Nephron (organoid): ENCODE measurements around the gene PPP2R2D.
"Not testable (repeated sequence)": the region's sequence is repeated elsewhere in the genome, so short reads cannot be mapped to it uniquely, and the experiment has no call there.

ENCODE experiments used
- H3K27ac Mint-ChIP-seq, 3 experiments: 2 replicates each; pipeline ENCODE4 v1.8.0; 2020; ENCODE audit warnings: mixed read lengths in 3 of 3, mild to moderate bottlenecking in 2 of 3, moderate library complexity in 1 of 3
- H3K27me3 Mint-ChIP-seq: 2 replicates; pipeline ENCODE4 v1.8.0; 2021; ENCODE audit warnings: low read depth, mild to moderate bottlenecking, moderate library complexity, mixed read lengths
- H3K36me3 Mint-ChIP-seq: 2 replicates; pipeline ENCODE4 v1.8.0; 2020; ENCODE audit warnings: low read depth, mixed read lengths
- H3K4me1 Mint-ChIP-seq: 2 replicates; pipeline ENCODE4 v1.8.0; 2020; ENCODE audit warnings: mixed read lengths
- H3K4me3 Mint-ChIP-seq, 3 experiments: 2 replicates each; pipeline ENCODE4 v1.8.0; 2020; ENCODE audit warnings: mild to moderate bottlenecking in 3 of 3, mixed read lengths in 3 of 3, moderate library complexity in 2 of 3
- H3K9me3 Mint-ChIP-seq: 2 replicates; pipeline ENCODE4 v1.8.0; 2020; ENCODE audit warnings: mixed read lengths
- TF ChIP-seq, protein P1 (sequence below), 3 experiments: fragments of 200-600 bp; sonication (generic); IDR thresholded peaks; one replicate each; pipeline ENCODE4 v1.5.0; 2021; ENCODE audit warnings: antibody characterized with exemption in 3 of 3; ENCODE audit not compliant: unreplicated experiment in 3 of 3

PPP2R2D gene

GRCh38 chr10:131949041-131949862 lies 48.4 kb downstream of the PPP2R2D start:
- Mint-ChIP-seq H3K27ac (no peak overlapping the region), H3K4me1 (peaks cover 7% of the 10 kb centered on the region), H3K9me3 (no peaks in the 10 kb centered on the region), H3K27me3 (no peaks in the 10 kb centered on the region), H3K36me3 (peaks cover 91% of the 10 kb centered on the region), H3K4me3 (no peak overlapping the region)
- TF ChIP-seq, protein P1, sequence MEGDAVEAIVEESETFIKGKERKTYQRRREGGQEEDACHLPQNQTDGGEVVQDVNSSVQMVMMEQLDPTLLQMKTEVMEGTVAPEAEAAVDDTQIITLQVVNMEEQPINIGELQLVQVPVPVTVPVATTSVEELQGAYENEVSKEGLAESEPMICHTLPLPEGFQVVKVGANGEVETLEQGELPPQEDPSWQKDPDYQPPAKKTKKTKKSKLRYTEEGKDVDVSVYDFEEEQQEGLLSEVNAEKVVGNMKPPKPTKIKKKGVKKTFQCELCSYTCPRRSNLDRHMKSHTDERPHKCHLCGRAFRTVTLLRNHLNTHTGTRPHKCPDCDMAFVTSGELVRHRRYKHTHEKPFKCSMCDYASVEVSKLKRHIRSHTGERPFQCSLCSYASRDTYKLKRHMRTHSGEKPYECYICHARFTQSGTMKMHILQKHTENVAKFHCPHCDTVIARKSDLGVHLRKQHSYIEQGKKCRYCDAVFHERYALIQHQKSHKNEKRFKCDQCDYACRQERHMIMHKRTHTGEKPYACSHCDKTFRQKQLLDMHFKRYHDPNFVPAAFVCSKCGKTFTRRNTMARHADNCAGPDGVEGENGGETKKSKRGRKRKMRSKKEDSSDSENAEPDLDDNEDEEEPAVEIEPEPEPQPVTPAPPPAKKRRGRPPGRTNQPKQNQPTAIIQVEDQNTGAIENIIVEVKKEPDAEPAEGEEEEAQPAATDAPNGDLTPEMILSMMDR (IDR thresholded peaks at IDR 0.05; ENCODE audit: unreplicated experiment in 3 of 3) = no peak

- peaks cover 93% of the 10 kb centered on the region for H3K36me3 Mint-ChIP-seq
- not testable (repeated sequence) for H3K9me3 Mint-ChIP-seq, H3K27ac Mint-ChIP-seq, H3K4me3 Mint-ChIP-seq, H3K4me1 Mint-ChIP-seq, H3K27me3 Mint-ChIP-seq
Measured at GRCh38 chr10:131949908-131950307, 49.1 kb downstream of the PPP2R2D start.

DNA sequence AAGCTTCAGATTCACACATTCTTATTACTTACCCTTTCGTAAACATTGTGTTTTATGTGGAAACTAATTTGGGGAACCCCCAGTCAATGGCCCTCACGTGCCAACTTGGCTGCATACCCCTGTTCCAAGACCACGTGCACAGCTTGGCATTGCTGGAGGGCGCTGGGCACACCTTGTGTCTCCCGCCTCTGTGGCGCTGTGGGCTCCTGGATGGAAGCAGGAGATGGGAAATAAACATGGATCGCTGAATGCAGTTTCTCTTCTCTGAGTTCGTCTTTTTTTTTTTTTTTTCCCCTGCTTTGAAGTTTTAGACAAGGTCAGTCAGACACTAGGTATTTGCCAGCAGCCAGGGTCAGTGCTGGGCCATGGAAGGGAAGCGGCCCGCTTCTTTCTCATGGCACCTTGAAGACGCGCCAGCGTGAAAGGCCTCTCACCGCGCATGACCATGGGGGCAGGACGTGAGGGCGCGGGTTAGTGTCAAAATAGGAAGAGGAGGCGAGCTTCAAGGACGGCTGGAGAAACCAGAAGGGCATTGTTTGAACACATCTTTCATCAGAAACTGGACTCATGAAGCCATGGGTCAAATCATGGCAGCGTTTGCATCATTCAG lies 53.7 kb downstream of the PPP2R2D start:
- peaks cover 97% of the 10 kb centered on the region for H3K36me3 Mint-ChIP-seq
- H3K4me3 Mint-ChIP-seq = no peak overlapping the region
- H3K27me3 Mint-ChIP-seq = no peaks in the 10 kb centered on the region
- H3K4me1 Mint-ChIP-seq = no peaks in the 10 kb centered on the region
- TF ChIP-seq, protein P1 (IDR thresholded peaks at IDR 0.05; ENCODE audit: unreplicated experiment in 3 of 3) = no peak
- H3K9me3 Mint-ChIP-seq = no peaks in the 10 kb centered on the region
- no peak overlapping the region for H3K27ac Mint-ChIP-seq

GRCh38 chr10:131955591-131956340 lies 55.0 kb downstream of the PPP2R2D start:
- Mint-ChIP-seq H3K4me3 (no peak overlapping the region), H3K27me3 (no peaks in the 10 kb centered on the region), H3K27ac (no peak overlapping the region), H3K4me1 (no peaks in the 10 kb centered on the region), H3K9me3 (no peaks in the 10 kb centered on the region), H3K36me3 (peaks cover 95% of the 10 kb centered on the region)
- TF ChIP-seq, protein P1 (IDR thresholded peaks at IDR 0.05; ENCODE audit: unreplicated experiment in 3 of 3) = no peak

GRCh38 chr10:131959841-131960240 lies 59.0 kb downstream of the PPP2R2D start:
- Mint-ChIP-seq H3K9me3 (no peaks in the 10 kb centered on the region), H3K4me1 (no peaks in the 10 kb centered on the region), H3K36me3 (peaks cover 59% of the 10 kb centered on the region), H3K27ac (no peak overlapping the region), H3K4me3 (no peak overlapping the region), H3K27me3 (no peaks in the 10 kb centered on the region)
- TF ChIP-seq, protein P1 (IDR thresholded peaks at IDR 0.05; ENCODE audit: unreplicated experiment in 3 of 3) = no peak

DNA sequence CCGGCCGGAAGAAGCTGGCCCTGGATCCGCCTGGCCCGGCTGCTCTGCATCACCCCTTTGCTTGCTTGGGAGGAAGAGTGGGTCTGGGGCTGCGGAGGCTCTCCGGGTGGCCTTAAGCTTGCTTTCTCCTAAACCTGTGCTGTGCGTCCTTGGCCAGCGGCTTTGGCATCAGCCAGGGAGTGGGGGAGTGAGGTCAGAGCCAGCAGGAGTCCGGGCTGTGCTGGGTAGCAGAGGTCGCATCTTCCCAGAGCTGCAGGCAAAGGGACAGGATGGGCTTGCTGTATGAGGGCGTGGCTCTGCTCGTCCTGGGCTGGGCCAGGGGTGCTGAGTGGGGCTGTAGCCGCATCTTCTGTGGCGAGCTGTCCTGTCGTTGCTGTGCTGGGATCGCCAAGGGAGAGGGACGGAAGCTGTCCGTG lies 59.8 kb downstream of the PPP2R2D start:
- Mint-ChIP-seq H3K36me3 (peaks cover 52% of the 10 kb centered on the region), H3K27ac (no peak overlapping the region), H3K27me3 (no peaks in the 10 kb centered on the region), H3K9me3 (no peaks in the 10 kb centered on the region), H3K4me1 (no peaks in the 10 kb centered on the region), H3K4me3 (no peak overlapping the region)
- TF ChIP-seq, protein P1 (IDR thresholded peaks at IDR 0.05; ENCODE audit: unreplicated experiment in 3 of 3) = no peak
